Measurements from ENCODE around the gene RAI2.

GRCh38 chrX:17822351-17822750 lies 38.7 kb downstream of the RAI2 start:
- TF ChIP-seq POLR2A (IDR thresholded peaks at IDR 0.05) (no peak), CTCF (IDR thresholded peaks at IDR 0.05 in 4 of 5, conservative IDR thresholded peaks at IDR 0.05 in 1 of 5) (no peak)
